SK-N-SH treated with all-trans-retinoic acid at 6 μM for 48 hours (cell line): ENCODE data around the gene BUD13.

Source experiments
- ATAC-seq: fragments of 200-7000 bp; cut with Tn5 transposase; 3 replicates; pipeline ENCODE4 v1.9.1; 2020; ENCODE audit warnings: mild to moderate bottlenecking, moderate library complexity
- ARNTL ChIP-seq: fragments of 450-650 bp; formaldehyde crosslinking; IDR thresholded peaks from 2 replicates; pipeline ENCODE4 v1.5.0; 2020; ENCODE audit warnings: low read depth, mild to moderate bottlenecking, moderate library complexity, borderline replicate concordance
- BACH2 ChIP-seq: fragments of 250-450 bp; sonication (Bioruptor Pico); IDR thresholded peaks from 2 replicates; pipeline ENCODE4 v1.9.0; 2021; ENCODE audit warnings: mild to moderate bottlenecking, borderline replicate concordance
- CSDC2 ChIP-seq: fragments of 250-450 bp; sonication (Bioruptor Pico); IDR thresholded peaks from 2 replicates; pipeline ENCODE4 v1.5.0; 2020; ENCODE audit warnings: mild to moderate bottlenecking, moderate library complexity
- GLIS3 ChIP-seq: fragments of 250-450 bp; sonication (Bioruptor Pico); IDR thresholded peaks from 2 replicates; pipeline ENCODE4 v1.5.0; 2020; ENCODE audit warnings: mild to moderate bottlenecking, moderate library complexity
- ISL1 ChIP-seq: fragments of 250-450 bp; sonication (Bioruptor Pico); IDR thresholded peaks from 2 replicates; pipeline ENCODE4 v2.1.2; 2022; ENCODE audit warnings: mild to moderate bottlenecking, moderate library complexity
- PPARA ChIP-seq: fragments of 250-450 bp; sonication (Bioruptor Pico); IDR thresholded peaks from 2 replicates; pipeline ENCODE4 v1.5.0; 2020; ENCODE audit warnings: mild to moderate bottlenecking, borderline replicate concordance
- RARB ChIP-seq: fragments of 250-450 bp; sonication (Bioruptor Pico); IDR thresholded peaks from 2 replicates; pipeline ENCODE4 v1.8.0; 2021; ENCODE audit warnings: mild to moderate bottlenecking, moderate library complexity
- SNAI2 ChIP-seq: fragments of 250-450 bp; sonication (Bioruptor Pico); IDR thresholded peaks from 2 replicates; pipeline ENCODE4 v1.5.0; 2020; ENCODE audit warnings: mild to moderate bottlenecking, moderate library complexity
- TCF4 ChIP-seq: fragments of 250-450 bp; sonication (Bioruptor Pico); IDR thresholded peaks from 2 replicates; pipeline ENCODE4 v1.8.0; 2021; ENCODE audit warnings: mild to moderate bottlenecking, moderate library complexity, borderline replicate concordance
- TOX ChIP-seq: fragments of 250-450 bp; sonication (Bioruptor Pico); IDR thresholded peaks from 2 replicates; pipeline ENCODE4 v1.8.0; 2021; ENCODE audit warnings: mild to moderate bottlenecking, moderate library complexity, borderline replicate concordance
- ZC3H10 ChIP-seq: fragments of 250-450 bp; sonication (Bioruptor Pico); IDR thresholded peaks from 2 replicates; pipeline ENCODE4 v1.5.1; 2021; ENCODE audit warnings: mild to moderate bottlenecking, moderate library complexity
- ZFP3 ChIP-seq: fragments of 250-450 bp; sonication (Bioruptor Pico); IDR thresholded peaks from 2 replicates; pipeline ENCODE4 v1.5.0; 2020; ENCODE audit warnings: mild to moderate bottlenecking, moderate library complexity
- ZFP30 ChIP-seq: fragments of 450-650 bp; formaldehyde crosslinking; IDR thresholded peaks from 2 replicates; pipeline ENCODE4 v1.5.0; 2022; ENCODE audit warnings: mild to moderate bottlenecking, moderate library complexity
- ZNF565 ChIP-seq: fragments of 450-650 bp; formaldehyde crosslinking; conservative IDR thresholded peaks from 2 replicates; pipeline ENCODE4 v1.5.0; 2020; ENCODE audit warnings: low read depth, mild to moderate bottlenecking, moderate library complexity
- ZNF70 ChIP-seq: fragments of 450-650 bp; formaldehyde crosslinking; IDR thresholded peaks from 2 replicates; pipeline ENCODE4 v1.5.0; 2020; ENCODE audit warnings: mild to moderate bottlenecking, moderate library complexity
- ZNF8 ChIP-seq: fragments of 450-650 bp; formaldehyde crosslinking; IDR thresholded peaks from 2 replicates; pipeline ENCODE4 v1.5.0; 2020; ENCODE audit warnings: mild to moderate bottlenecking, moderate library complexity
- TF ChIP-seq, protein P1 (sequence below): fragments of 250-450 bp; sonication (Bioruptor Pico); IDR thresholded peaks from 2 replicates; pipeline ENCODE4 v1.5.0; 2020; ENCODE audit warnings: mild to moderate bottlenecking, moderate library complexity
- TF ChIP-seq, protein P2 (sequence below): fragments of 250-450 bp; sonication (Bioruptor Pico); IDR thresholded peaks from 2 replicates; pipeline ENCODE4 v1.8.0; 2021; ENCODE audit warnings: low read depth, mild to moderate bottlenecking, moderate library complexity, borderline replicate concordance
- TF ChIP-seq, protein P3 (sequence below): fragments of 250-450 bp; sonication (Bioruptor Pico); IDR thresholded peaks from 2 replicates; pipeline ENCODE4 v1.8.0; 2020; ENCODE audit warnings: mild to moderate bottlenecking, moderate library complexity, borderline replicate concordance

Gene BUD13

DNA sequence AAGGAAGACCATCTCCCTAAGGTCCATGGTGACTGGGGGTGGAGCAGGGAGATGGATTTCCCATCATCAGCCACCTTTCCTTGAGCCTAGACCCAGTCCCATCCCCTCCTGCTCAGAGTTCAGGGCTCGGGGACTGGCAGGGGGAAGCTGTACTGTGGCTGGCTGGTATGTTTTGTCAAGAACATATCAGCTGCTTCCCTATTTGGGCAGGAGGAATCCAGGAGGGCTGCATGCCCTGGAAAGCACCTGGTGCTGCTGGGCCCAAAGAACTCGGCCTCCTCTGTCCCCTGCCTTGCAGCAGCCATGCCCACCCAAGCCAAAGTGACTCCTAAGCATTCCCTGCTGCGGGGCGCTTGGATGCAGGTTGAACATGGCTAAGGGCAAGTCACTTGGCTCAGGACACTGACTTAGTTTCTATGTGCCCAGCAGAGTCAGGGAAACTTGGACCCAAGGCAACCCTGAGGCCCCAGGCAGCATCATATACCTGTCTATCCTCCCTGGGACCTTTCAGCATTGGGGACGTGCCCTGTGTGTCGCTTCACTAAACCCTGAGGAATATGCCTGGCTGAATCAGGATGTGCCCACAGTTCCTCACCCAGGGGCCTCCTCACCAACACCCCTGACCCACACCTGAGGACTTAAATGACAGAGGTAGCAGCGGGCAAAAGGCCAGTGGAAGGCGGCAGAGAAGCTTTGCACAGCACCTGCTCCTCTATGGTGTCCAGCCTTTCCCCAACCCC, 43.1 kb downstream of the BUD13 start (continued):
- TF ChIP-seq, protein P1, sequence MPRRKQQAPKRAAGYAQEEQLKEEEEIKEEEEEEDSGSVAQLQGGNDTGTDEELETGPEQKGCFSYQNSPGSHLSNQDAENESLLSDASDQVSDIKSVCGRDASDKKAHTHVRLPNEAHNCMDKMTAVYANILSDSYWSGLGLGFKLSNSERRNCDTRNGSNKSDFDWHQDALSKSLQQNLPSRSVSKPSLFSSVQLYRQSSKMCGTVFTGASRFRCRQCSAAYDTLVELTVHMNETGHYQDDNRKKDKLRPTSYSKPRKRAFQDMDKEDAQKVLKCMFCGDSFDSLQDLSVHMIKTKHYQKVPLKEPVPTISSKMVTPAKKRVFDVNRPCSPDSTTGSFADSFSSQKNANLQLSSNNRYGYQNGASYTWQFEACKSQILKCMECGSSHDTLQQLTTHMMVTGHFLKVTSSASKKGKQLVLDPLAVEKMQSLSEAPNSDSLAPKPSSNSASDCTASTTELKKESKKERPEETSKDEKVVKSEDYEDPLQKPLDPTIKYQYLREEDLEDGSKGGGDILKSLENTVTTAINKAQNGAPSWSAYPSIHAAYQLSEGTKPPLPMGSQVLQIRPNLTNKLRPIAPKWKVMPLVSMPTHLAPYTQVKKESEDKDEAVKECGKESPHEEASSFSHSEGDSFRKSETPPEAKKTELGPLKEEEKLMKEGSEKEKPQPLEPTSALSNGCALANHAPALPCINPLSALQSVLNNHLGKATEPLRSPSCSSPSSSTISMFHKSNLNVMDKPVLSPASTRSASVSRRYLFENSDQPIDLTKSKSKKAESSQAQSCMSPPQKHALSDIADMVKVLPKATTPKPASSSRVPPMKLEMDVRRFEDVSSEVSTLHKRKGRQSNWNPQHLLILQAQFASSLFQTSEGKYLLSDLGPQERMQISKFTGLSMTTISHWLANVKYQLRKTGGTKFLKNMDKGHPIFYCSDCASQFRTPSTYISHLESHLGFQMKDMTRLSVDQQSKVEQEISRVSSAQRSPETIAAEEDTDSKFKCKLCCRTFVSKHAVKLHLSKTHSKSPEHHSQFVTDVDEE (CRISPR knock-in tag) = no peak
- TF ChIP-seq ISL1 (CRISPR knock-in tag) = no peak
- TF ChIP-seq CSDC2 (CRISPR knock-in tag) = no peak
- TF ChIP-seq BACH2 (CRISPR knock-in tag) = no peak
- no peak for TF ChIP-seq RARB (CRISPR knock-in tag)
- no peak for TF ChIP-seq ARNTL (CRISPR knock-in tag)
- TF ChIP-seq, protein P2, sequence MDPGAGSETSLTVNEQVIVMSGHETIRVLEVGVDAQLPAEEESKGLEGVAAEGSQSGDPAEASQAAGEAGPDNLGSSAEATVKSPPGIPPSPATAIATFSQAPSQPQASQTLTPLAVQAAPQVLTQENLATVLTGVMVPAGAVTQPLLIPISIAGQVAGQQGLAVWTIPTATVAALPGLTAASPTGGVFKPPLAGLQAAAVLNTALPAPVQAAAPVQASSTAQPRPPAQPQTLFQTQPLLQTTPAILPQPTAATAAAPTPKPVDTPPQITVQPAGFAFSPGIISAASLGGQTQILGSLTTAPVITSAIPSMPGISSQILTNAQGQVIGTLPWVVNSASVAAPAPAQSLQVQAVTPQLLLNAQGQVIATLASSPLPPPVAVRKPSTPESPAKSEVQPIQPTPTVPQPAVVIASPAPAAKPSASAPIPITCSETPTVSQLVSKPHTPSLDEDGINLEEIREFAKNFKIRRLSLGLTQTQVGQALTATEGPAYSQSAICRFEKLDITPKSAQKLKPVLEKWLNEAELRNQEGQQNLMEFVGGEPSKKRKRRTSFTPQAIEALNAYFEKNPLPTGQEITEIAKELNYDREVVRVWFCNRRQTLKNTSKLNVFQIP (CRISPR knock-in tag) = no peak
- TF ChIP-seq ZC3H10 (CRISPR knock-in tag) = no peak
- no peak for TF ChIP-seq ZNF70
- no peak for TF ChIP-seq ZNF8 (CRISPR knock-in tag)
- TF ChIP-seq, all 23 proteins: peak for 0

DNA sequence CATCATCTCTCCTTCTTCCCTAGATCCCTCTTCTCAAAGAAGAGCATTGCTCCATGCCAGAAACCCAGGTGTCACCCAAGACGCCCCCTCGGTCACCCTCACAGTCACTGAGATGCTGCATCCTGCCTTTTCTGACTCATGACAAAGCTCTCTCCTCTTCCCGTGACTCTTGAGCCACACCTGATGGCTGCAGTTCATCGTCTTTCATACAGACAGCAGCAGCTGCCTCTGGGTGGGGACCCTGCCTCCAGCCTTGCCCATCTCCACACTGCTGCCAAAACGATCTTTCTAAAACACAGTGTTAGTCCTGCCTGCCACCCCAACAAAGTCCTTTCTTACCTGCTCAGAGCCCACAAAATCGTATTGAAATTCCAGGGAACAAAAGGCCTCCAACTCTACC, 44.8 kb downstream of the BUD13 start:
- no peak for ATAC-seq
- TF ChIP-seq, protein P2 (CRISPR knock-in tag) = no peak
- TF ChIP-seq RARB (CRISPR knock-in tag) (no peak), ZFP3 (CRISPR knock-in tag) (no peak), ZFP30 (CRISPR knock-in tag) (no peak), ZNF8 (CRISPR knock-in tag) (no peak), ISL1 (CRISPR knock-in tag) (no peak), CSDC2 (CRISPR knock-in tag) (no peak), BACH2 (CRISPR knock-in tag) (no peak), ARNTL (CRISPR knock-in tag) (no peak), ZNF70 (no peak), PPARA (CRISPR knock-in tag) (no peak), TOX (CRISPR knock-in tag) (no peak)
- TF ChIP-seq, protein P3, sequence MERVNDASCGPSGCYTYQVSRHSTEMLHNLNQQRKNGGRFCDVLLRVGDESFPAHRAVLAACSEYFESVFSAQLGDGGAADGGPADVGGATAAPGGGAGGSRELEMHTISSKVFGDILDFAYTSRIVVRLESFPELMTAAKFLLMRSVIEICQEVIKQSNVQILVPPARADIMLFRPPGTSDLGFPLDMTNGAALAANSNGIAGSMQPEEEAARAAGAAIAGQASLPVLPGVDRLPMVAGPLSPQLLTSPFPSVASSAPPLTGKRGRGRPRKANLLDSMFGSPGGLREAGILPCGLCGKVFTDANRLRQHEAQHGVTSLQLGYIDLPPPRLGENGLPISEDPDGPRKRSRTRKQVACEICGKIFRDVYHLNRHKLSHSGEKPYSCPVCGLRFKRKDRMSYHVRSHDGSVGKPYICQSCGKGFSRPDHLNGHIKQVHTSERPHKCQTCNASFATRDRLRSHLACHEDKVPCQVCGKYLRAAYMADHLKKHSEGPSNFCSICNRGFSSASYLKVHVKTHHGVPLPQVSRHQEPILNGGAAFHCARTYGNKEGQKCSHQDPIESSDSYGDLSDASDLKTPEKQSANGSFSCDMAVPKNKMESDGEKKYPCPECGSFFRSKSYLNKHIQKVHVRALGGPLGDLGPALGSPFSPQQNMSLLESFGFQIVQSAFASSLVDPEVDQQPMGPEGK (CRISPR knock-in tag) = no peak

DNA sequence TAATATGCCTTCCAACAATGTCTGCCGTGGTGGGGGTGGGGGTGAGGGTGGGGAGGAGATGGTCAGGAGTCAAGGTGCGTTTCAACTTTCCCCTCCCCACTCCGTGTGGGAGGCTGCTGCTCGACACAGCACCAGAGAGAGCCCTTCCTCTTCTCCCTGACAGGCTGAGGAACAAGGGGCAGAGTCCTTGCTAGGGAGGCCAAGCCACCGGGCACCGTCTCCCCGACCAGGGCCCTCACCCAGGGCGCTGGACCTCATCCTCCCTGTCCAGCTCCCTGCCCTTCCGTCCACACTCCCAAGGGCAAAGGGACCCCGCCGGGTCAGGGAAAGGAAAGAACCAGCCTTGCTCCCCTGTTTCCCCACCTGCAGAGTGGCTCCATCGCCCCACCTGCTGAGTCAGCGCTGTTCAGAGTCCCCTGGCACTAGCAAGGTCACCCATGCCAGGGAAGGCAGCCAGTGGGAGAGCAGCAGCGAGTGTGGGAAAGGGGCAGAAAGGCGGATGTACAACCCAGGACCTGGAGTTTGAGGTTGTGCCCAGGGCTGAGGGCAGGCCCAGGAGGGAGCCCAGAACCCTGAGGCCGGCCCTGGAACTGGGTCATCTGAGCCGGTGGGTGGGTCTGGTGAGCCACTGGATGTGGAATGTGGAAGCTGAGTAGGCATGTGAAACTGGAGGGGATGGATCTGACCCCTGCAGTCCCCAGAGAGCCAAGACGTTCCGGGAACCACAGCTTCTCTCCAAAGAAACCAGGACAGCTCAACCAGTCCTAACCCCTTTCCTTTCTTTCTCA, 47.2 kb downstream of the BUD13 start:
- no peak for TF ChIP-seq RARB (CRISPR knock-in tag)
- no peak for TF ChIP-seq TOX (CRISPR knock-in tag)
- ATAC-seq = no peak

DNA sequence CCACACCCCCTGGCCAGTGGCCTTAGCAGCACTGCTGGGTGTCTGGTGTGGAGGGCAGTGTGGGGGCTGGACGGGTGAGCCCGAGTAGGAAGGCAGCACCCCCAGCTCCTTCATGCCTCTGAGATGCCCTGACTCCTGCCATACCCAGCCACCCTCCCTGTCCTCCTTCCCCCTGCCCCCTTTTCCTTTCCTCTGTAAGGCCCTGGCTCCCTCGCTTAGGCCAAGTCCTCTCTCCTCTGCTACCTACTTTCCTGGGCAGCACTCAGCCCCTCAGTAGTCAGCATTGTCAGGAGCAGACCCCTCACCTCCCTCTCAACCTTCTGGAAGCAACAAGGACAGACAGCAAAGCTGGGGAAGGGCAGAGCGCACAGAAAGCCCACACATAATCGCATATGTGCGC, 48.0 kb downstream of the BUD13 start:
- ATAC-seq = no peak
- TF ChIP-seq BACH2 (CRISPR knock-in tag) (no peak), ZNF565 (CRISPR knock-in tag) (no peak), GLIS3 (CRISPR knock-in tag) (no peak), ZFP30 (CRISPR knock-in tag) (no peak), CSDC2 (CRISPR knock-in tag) (no peak), SNAI2 (CRISPR knock-in tag) (no peak), ZFP3 (CRISPR knock-in tag) (no peak), ZNF70 (no peak), TOX (CRISPR knock-in tag) (no peak), ARNTL (CRISPR knock-in tag) (no peak), TCF4 (CRISPR knock-in tag) (no peak)
- TF ChIP-seq, protein P2 (CRISPR knock-in tag) = no peak
- TF ChIP-seq, protein P1 (CRISPR knock-in tag) = no peak
